GM21576 (cell line): ENCODE data around the gene PACS1.
"Not testable (repeated sequence)": the region's sequence is repeated elsewhere in the genome, so short reads cannot be mapped to it uniquely, and the experiment has no call there.

Experiments
- ATAC-seq: cut with Tn5 transposase; IDR thresholded peaks from one replicate; pipeline ENCODE4 v1.9.1; 2021; ENCODE audit warnings: mild to moderate bottlenecking, moderate library complexity; ENCODE audit not compliant: unreplicated experiment

Gene PACS1

GRCh38 chr11:66267379-66268243, 197.5 kb downstream of the PACS1 start:
- peak; percentile 37 for ATAC-seq

GRCh38 chr11:66268244-66268951, 198.3 kb downstream of the PACS1 start, which contains the start of gene RAB1B:
RAB1B (plus strand) TSS chr11:66268639; CDS start chr11:66268680, 41 bp downstream.
- ATAC-seq = peak; percentile 70

DNA sequence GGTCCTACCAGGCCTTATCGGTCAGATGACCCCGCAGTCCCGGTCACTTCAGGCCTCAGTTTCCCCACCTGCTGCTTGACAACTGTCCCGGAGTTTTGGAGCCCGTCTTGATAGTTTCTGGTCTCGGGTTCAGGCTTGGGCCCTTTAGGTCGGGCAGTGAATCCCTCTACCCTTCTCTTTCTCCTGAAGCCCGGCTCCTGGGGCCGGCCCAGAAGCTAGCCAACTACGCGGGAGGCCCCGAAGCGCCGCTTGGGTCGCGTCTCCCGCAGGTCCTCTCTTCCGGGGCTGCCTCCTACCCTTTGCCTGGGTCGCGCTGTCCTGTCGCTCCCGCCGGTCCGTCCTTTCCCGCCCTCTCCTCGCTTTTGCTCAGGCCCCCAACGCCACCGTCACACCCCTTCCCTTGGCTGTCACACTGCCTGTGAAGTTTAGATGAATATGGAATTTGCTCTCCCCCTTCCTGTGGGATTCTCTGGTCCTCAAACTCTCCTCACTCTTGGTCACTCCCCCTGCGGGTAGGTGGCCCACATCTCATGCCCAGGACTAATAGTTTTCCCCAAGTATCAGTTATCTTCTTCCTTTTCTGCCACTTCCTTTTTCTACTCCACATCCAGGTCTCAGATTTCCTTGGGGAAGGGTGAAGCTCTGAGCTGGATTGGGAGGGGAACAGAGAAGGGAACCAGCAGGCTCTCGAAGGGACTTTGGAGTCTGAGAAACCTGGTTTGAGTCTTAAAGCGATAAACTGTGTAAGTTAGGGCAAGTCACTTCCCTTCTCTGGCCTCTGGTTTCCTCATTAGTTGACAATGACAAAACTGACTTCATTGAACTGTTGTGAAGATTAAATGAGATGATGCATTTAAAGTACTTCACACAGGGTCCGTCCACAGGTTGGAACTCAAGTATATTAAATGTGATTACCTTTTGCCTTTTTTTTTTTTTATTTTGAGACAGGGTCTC, 199.2 kb downstream of the PACS1 start:
- no peak for ATAC-seq

DNA sequence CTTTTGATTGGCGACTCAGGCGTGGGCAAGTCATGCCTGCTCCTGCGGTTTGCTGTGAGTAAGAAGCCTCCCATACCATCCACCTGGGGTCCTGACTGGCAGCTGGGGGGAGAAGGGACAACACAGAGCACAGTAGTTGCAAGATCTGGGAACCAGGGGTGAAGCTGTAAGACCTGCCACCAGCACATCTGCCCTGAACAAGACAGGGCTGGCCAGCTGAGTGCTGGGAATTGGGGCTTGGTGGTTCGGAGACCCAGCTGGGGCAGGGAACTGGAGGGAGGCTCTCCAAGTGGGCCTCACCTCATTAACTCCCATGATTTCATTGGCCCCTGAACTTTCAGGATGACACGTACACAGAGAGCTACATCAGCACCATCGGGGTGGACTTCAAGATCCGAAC, 201.7 kb downstream of the PACS1 start:
- ATAC-seq = no peak

GRCh38 chr11:66272596-66272995, 202.5 kb downstream of the PACS1 start:
- no peak for ATAC-seq

- ATAC-seq = no peak
These were observed 204.1 kb downstream of the PACS1 start for GRCh38 chr11:66274219-66274618.

GRCh38 chr11:66275396-66275795, 205.3 kb downstream of the PACS1 start:
- ATAC-seq = no peak

GRCh38 chr11:66275984-66276612, 206.0 kb downstream of the PACS1 start:
- no peak for ATAC-seq

GRCh38 chr11:66276619-66277018, 206.5 kb downstream of the PACS1 start:
- not testable (repeated sequence) for ATAC-seq

DNA sequence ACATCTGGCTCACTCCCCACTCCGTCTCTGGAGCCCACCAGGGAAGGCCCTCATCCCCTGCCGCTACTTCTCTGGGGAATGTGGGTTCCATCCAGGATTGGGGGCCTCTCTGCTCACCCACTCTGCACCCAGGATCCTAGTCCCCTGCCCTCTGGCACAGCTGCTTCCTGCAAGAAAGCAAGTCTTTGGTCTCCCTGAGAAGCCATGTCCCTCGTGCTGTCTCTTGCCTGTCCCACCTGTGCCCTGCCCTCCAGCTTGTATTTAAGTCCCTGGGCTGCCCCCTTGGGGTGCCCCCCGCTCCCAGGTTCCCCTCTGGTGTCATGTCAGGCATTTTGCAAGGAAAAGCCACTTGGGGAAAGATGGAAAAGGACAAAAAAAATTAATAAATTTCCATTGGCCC, 207.0 kb downstream of the PACS1 start:
- not testable (repeated sequence) for ATAC-seq

DNA sequence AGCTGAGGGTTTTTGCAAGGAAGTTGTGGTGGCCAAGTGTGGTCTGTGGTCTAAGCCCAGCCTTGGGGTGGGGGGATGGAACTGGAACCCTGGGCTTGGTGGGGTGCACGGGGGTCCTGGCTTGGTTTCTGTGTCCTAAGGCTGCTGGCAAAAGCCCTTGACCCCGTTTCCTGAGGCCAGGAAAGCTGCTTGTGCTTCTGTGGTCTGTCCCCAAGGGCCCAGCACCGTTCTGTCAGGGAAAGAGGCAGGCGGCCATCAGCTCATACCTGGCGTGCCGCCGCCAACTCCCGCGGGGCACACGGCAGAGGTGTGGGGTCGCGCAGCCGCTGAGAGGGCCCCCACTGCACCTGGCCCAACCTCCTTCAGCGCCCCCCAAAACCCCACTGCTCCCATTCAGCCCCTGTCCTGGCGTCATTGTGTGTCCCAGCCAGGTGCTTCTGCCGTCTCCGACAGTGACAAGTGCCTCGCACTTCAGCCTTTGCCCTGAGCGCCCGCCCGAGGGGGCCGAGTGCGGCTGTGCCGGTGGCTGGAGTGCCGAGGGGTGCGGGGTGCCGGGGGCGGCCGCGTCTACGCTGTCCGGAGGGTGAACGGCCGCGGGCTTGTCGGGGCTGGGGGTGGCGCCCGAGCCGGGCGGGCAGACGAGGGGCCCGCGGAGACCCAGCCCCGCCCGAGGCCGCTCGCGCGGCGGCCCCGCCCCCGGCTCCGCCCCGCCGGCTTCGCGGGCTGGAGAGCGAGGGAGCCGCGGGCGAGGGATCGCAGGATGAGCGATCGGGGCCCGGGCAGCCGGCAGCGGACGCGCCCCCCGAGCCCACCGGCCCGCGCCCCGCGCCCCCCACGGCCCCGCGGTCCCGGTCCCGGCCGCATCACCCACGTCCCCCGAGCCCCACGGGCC, 207.6 kb downstream of the PACS1 start, which contains the start of gene CNIH2:
Gene CNIH2 (plus strand): TSS at position 705 of the 892 bp plus-strand sequence. CDS start 282 bp downstream, outside the sequence.
- no peak for ATAC-seq

DNA sequence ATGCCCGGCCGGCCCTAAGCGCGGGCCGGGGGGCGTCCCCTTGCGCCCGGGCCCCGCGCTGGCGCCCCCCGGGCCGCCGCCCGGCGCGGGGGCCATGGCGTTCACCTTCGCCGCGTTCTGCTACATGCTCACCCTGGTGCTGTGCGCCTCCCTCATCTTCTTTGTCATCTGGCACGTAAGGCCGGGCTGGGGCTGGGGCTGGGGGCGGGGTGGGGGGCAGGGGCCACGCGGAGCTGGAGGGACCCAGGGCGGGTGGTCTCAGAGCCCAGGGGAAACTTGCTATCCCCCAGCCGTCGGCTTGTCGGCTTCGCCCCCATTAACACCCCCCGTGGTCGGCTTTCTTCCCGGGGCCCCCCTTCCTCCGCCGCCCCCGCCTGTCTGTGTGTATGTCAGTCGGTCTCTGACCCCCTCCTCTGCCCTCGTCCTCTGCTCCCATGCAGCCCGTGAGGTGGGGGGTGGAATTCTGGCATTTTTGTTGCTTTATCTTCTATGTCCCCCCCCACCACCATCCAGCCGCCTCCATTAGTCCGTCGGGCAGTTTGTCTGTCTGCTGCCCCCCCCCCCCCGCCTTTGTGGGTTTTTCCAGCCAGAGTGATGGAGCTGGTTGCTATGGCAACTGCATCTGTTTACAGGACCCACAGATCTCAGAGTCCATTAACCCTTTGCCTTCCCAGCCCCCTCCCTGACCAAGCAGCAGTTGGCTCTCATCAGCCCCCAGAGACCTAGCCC, 208.5 kb downstream of the PACS1 start:
- ATAC-seq = no peak

DNA sequence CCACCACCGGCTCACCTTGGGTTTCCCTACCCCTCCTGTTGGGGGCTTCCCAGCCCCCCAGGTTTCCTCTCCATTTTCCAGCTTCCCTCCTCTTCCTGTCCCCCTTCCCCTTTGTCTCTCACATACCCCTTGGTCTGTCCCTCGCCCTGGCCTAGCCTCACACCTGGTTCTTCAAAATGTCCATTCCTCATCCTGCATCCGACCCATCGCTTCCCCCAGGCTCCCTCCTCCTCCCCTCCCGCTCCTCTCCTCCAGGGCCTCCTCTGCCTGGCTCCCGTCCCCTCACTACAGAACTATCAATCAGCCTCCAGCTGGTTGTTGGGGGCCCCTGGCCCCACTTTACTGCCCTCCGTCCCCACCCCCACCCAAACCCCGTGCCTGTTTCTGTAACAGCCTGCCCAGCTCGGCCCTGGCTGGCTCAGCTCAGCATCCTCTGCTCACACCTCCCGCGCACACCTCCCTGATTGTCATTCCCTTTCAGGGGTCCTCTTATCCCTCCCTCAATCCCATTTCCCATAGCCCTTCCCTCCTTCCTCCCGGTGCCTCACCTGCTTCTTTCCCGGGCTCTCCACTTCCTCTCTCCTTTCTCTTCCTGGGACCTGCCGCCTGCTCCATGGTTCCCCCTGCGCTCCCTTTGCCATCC, 209.1 kb downstream of the PACS1 start:
- no peak for ATAC-seq

DNA sequence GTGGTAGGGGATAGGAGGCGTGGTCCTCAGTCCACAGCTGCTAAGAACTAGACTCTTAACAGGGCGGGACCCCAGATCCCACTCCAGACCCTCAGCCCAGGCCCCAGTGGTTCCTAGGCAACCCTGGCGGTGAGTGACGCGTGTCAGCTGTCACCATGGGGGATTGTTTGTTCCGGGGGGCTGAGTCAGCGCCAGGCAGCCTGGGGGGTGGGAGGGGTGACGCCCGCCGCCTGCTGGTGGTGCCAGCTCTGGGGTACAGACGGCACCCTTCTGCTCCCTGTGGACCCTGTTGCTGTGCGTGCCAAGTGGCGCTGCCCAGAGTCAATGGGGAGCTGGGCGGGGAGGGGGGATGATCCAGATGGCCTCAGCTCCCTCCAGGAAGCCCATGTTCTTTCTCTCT, 210.4 kb downstream of the PACS1 start:
- no peak for ATAC-seq

DNA sequence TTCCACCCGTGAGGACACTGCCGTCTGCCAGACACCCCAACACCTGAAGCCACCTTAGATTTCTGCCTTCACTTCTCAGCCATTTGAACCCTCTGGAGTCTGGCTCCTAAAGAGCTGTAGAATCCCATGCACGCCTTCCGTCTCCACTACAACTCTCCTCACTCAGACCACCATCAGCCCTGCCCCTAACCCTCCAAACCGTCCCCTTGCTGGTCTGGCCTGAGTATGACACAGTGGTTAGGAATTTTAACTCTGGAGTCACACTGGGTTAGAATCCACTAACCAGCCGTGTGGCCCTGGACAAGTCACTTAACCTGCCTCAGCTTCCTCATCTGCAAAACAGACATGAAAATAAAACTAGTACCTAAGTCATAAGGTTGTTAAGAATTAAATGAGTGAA, 210.9 kb downstream of the PACS1 start:
- no peak for ATAC-seq

- ATAC-seq = peak; percentile 6
These were observed 211.8 kb downstream of the PACS1 start for GRCh38 chr11:66281776-66282467.
